SKM-1 (cell line): Measurements from ENCODE around the gene ROBO1.
"Not testable (repeated sequence)": the region's sequence is repeated elsewhere in the genome, so short reads cannot be mapped to it uniquely, and the experiment has no call there.

Experiments used
- DNase-seq: peaks from one replicate; lab custom pipeline; 2025; ENCODE audit not compliant: unreplicated experiment; lab: John Stamatoyannopoulos, UW

The ROBO1 gene

GRCh38 chr3:79555655-79556054 is 212.1 kb downstream of the ROBO1 start:
- no peak for DNase-seq

GRCh38 chr3:79551997-79552396 is 215.8 kb downstream of the ROBO1 start:
- DNase-seq: no peak

- no peak for DNase-seq
Measured at GRCh38 chr3:79551321-79551892, 216.4 kb downstream of the ROBO1 start.

GRCh38 chr3:79543218-79543982 is 224.4 kb downstream of the ROBO1 start:
- DNase-seq: no peak

- no peak for DNase-seq
Measured at GRCh38 chr3:79534727-79535126, 233.1 kb downstream of the ROBO1 start.

- DNase-seq: no peak
Measured at GRCh38 chr3:79531566-79532295, 236.1 kb downstream of the ROBO1 start.

- DNase-seq: peak; percentile 45
Measured at GRCh38 chr3:79521221-79521848, 246.5 kb downstream of the ROBO1 start.

GRCh38 chr3:79517766-79518413 is 249.9 kb downstream of the ROBO1 start:
- DNase-seq: no peak

GRCh38 chr3:79516795-79517194 is 251.0 kb downstream of the ROBO1 start:
- DNase-seq: no peak

GRCh38 chr3:79515072-79515471 is 252.7 kb downstream of the ROBO1 start:
- no peak for DNase-seq

GRCh38 chr3:79514069-79514468 is 253.7 kb downstream of the ROBO1 start:
- DNase-seq: no peak

GRCh38 chr3:79506751-79507150 is 261.0 kb downstream of the ROBO1 start:
- no peak for DNase-seq

- DNase-seq: not testable (repeated sequence)
Measured at GRCh38 chr3:79502216-79502681, 265.5 kb downstream of the ROBO1 start.

- DNase-seq: no peak
Measured at GRCh38 chr3:79497447-79498111, 270.2 kb downstream of the ROBO1 start.

GRCh38 chr3:79491029-79491641 is 276.7 kb downstream of the ROBO1 start:
- DNase-seq: no peak

- no peak for DNase-seq
Measured at GRCh38 chr3:79490165-79491028, 277.4 kb downstream of the ROBO1 start.

GRCh38 chr3:79488407-79488806 is 279.4 kb downstream of the ROBO1 start:
- no peak for DNase-seq

- DNase-seq: no peak
Measured at GRCh38 chr3:79480746-79481145, 287.1 kb downstream of the ROBO1 start.

GRCh38 chr3:79478620-79479019 is 289.2 kb downstream of the ROBO1 start:
- DNase-seq: no peak
